SU-DHL-6 (cell line): Measurements from ENCODE around the gene TAS2R16.

Experiments
- H2AFZ ChIP-seq: fragments of 200-600 bp; sonication (generic); 2 replicates; pipeline ENCODE4 v1.6.1; 2014; ENCODE audit warnings: low read depth, mild to moderate bottlenecking, moderate library complexity, mixed read lengths, antibody characterized with exemption, low read length; ENCODE audit not compliant: severe bottlenecking
- H3F3A ChIP-seq: fragments of 200-600 bp; shearing (Covaris generic); 2 replicates; pipeline ENCODE4 v1.6.0; 2016; ENCODE audit warnings: antibody characterized with exemption, mild to moderate bottlenecking; ENCODE audit not compliant: insufficient read depth
- H3K27ac ChIP-seq: fragments of 200-600 bp; sonication (generic); 2 replicates; pipeline ENCODE4 v1.5.1; 2016; ENCODE audit warnings: low read depth, mild to moderate bottlenecking, low read length, moderate library complexity, mixed read lengths
- H3K27me3 ChIP-seq: fragments of 200-600 bp; sonication (generic), shearing (Covaris generic); 2 replicates; pipeline ENCODE4 v1.6.0; 2014; ENCODE audit warnings: mild to moderate bottlenecking, low read length
- H3K36me3 ChIP-seq: fragments of 200-600 bp; sonication (generic); 2 replicates; pipeline ENCODE4 v1.6.1; 2014; ENCODE audit warnings: mild to moderate bottlenecking, low read length, mixed read lengths
- H3K4me2 ChIP-seq: fragments of 300-600, 200-600 bp; shearing (Covaris generic), sonication (generic); 2 replicates; pipeline ENCODE4 v1.6.0; 2014; ENCODE audit warnings: low read length, low read depth, mild to moderate bottlenecking; ENCODE audit not compliant: poor library complexity, severe bottlenecking
- H3K4me3 ChIP-seq: fragments of 200-600 bp; sonication (generic); 2 replicates; pipeline ENCODE4 v1.5.1; 2014; ENCODE audit warnings: antibody characterized with exemption, low read length, mild to moderate bottlenecking, mixed read lengths; ENCODE audit not compliant: insufficient read depth, poor library complexity, severe bottlenecking
- H3K79me2 ChIP-seq: fragments of 200-600 bp; sonication (generic); 2 replicates; pipeline ENCODE4 v1.6.1; 2014; ENCODE audit warnings: mild to moderate bottlenecking, low read length, moderate library complexity; ENCODE audit not compliant: insufficient read depth
- H3K9ac ChIP-seq: fragments of 200-600 bp; sonication (generic); 2 replicates; pipeline ENCODE4 v1.7.0; 2014; ENCODE audit warnings: mild to moderate bottlenecking, low read length
- H3K9me2 ChIP-seq: fragments of 200-600 bp; sonication (generic); replicated peaks from 2 replicates; pipeline ENCODE4 v1.6.1; 2014; ENCODE audit warnings: low read length; ENCODE audit not compliant: insufficient read depth
- H3K9me3 ChIP-seq: fragments of 200-600 bp; sonication (generic); 2 replicates; pipeline ENCODE4 v1.6.1; 2014; ENCODE audit warnings: low read length, mixed read lengths; ENCODE audit not compliant: insufficient read depth
- H4K20me1 ChIP-seq: fragments of 200-600 bp; sonication (generic); 2 replicates; pipeline ENCODE4 v1.6.1; 2014; ENCODE audit warnings: low read depth, mild to moderate bottlenecking, antibody characterized with exemption, low read length, moderate library complexity, mixed read lengths
- CTCF ChIP-seq: fragments of 200-600 bp; sonication (generic); IDR thresholded peaks from one replicate; pipeline ENCODE4 v1.5.1; 2017; ENCODE audit warnings: antibody characterized with exemption, mild to moderate bottlenecking, low read length, moderate library complexity; ENCODE audit not compliant: insufficient read depth, poor library complexity, severe bottlenecking
- EZH2phosphoT487 ChIP-seq: fragments of 200-600 bp; sonication (generic), shearing (Covaris generic); conservative IDR thresholded peaks from 2 replicates; pipeline ENCODE4 v1.6.1; 2018; ENCODE audit warnings: mild to moderate bottlenecking, antibody characterized with exemption, low read length, moderate library complexity, mixed read lengths

TAS2R16 gene

DNA sequence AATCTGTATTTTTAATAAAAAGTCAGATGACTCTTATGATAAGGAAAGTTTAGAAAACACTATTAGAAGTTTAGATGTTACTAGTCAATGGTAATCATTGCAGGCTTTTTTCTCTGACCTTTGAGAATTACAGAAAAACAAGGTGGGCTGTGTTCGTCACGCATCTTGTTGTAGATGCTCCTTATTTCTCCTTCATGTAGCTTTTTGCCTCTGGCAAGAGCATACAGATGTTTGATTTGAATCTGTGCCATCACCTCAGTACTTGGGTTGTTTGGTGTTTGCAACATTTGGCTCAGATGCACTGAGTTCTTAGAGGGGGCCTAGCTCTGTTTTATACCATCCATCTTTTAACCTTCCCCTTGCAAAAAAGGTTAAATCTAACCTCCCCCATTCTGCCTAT is 11.5 kb downstream of the TAS2R16 start:
- Histone ChIP-seq H3K4me2 (no peak overlapping the region), H3K27ac (no peak overlapping the region), H3K9me3 (no peaks in the 10 kb centered on the region), H3K79me2 (no peaks in the 10 kb centered on the region), H3K36me3 (no peaks in the 10 kb centered on the region), H4K20me1 (no peaks in the 10 kb centered on the region), H2AFZ (no peak overlapping the region), H3K9ac (no peak overlapping the region), H3K4me3 (no peak overlapping the region), H3F3A (no peaks in the 10 kb centered on the region), H3K9me2 (no peaks in the 10 kb centered on the region), H3K27me3 (no peaks in the 10 kb centered on the region)
- TF ChIP-seq EZH2phosphoT487 (no peak), CTCF (no peak)

GRCh38 chr7:122983261-122983660 is 12.2 kb downstream of the TAS2R16 start:
- H3K27ac ChIP-seq, result no peak overlapping the region
- no peaks in the 10 kb centered on the region for H3K9me3 ChIP-seq
- H3K9me2 ChIP-seq, result no peaks in the 10 kb centered on the region
- TF ChIP-seq CTCF (no peak), EZH2phosphoT487 (no peak)
- no peaks in the 10 kb centered on the region for H3K79me2 ChIP-seq
- H3K9ac ChIP-seq, result no peak overlapping the region
- H3K4me3 ChIP-seq, result no peak overlapping the region
- no peak overlapping the region for H3K4me2 ChIP-seq
- H3K36me3 ChIP-seq, result no peaks in the 10 kb centered on the region
- no peaks in the 10 kb centered on the region for H4K20me1 ChIP-seq
- H2AFZ ChIP-seq, result no peak overlapping the region
- H3F3A ChIP-seq, result no peaks in the 10 kb centered on the region
- no peaks in the 10 kb centered on the region for H3K27me3 ChIP-seq

DNA sequence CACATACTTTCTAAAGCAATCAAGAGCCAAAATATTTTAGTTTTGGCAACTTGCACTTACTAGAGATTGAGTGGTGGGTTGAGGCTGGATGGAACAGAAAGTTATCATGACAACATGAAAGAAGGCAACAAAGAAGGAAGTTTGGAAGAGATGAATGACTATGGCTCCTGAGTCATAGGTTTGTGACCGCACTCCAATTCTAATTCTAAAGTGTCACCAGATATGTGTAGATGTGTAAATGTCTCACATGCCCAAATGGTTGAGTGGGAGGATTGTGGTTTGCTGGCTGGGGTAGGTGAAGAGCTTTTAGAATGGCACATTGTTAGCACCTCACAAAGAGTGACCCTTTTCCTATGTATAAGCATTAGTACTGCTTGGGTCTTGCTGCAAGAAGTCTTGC is 20.2 kb downstream of the TAS2R16 start:
- H3K79me2 ChIP-seq, result no peaks in the 10 kb centered on the region
- no peaks in the 10 kb centered on the region for H3K27me3 ChIP-seq
- no peaks in the 10 kb centered on the region for H3K36me3 ChIP-seq
- no peak overlapping the region for H3K4me2 ChIP-seq
- H3K9ac ChIP-seq, result no peak overlapping the region
- H2AFZ ChIP-seq, result no peak overlapping the region
- no peaks in the 10 kb centered on the region for H3K9me2 ChIP-seq
- no peak for TF ChIP-seq EZH2phosphoT487
- no peak for TF ChIP-seq CTCF
- no peak overlapping the region for H3K4me3 ChIP-seq
- H3F3A ChIP-seq, result no peaks in the 10 kb centered on the region
- no peaks in the 10 kb centered on the region for H4K20me1 ChIP-seq
- H3K27ac ChIP-seq, result no peak overlapping the region
- no peaks in the 10 kb centered on the region for H3K9me3 ChIP-seq

GRCh38 chr7:122974229-122974628 is 21.3 kb downstream of the TAS2R16 start:
- H2AFZ ChIP-seq, result no peak overlapping the region
- H4K20me1 ChIP-seq, result no peaks in the 10 kb centered on the region
- no peaks in the 10 kb centered on the region for H3K79me2 ChIP-seq
- H3K27ac ChIP-seq, result no peak overlapping the region
- no peaks in the 10 kb centered on the region for H3K9me3 ChIP-seq
- H3F3A ChIP-seq, result no peaks in the 10 kb centered on the region
- H3K27me3 ChIP-seq, result no peaks in the 10 kb centered on the region
- no peaks in the 10 kb centered on the region for H3K9me2 ChIP-seq
- H3K9ac ChIP-seq, result no peak overlapping the region
- H3K36me3 ChIP-seq, result no peaks in the 10 kb centered on the region
- no peak overlapping the region for H3K4me2 ChIP-seq
- no peak overlapping the region for H3K4me3 ChIP-seq
- no peak for TF ChIP-seq CTCF
- TF ChIP-seq EZH2phosphoT487, result no peak
